ENCODE measurements around the gene ACER2.
"Not testable (repeated sequence)": the region's sequence is repeated elsewhere in the genome, so short reads cannot be mapped to it uniquely, and the experiment has no call there.

The ACER2 gene

GRCh38 chr9:19409401-19410194 lies 789 bp downstream of the ACER2 start:
- no peak for DNase-seq (ENCODE audit: low read depth in 2 of 2)

DNA sequence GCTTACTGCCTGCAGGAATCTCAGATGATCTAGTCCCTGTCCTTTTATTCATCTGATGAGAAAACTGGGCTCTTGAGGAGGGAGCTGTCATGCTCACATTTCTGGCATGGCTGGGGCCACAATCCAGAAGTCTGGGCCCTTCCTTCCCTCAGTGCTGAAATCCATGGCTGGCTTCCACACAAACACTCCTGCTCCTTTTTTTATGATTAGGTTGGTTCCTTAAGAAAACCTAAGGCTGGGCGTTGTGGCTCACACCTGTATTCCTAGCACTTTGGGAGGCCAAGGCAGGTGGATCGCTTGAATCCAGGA lies 1.3 kb downstream of the ACER2 start:
- DNase-seq (ENCODE audit: low read depth in 2 of 2) = no peak

DNA sequence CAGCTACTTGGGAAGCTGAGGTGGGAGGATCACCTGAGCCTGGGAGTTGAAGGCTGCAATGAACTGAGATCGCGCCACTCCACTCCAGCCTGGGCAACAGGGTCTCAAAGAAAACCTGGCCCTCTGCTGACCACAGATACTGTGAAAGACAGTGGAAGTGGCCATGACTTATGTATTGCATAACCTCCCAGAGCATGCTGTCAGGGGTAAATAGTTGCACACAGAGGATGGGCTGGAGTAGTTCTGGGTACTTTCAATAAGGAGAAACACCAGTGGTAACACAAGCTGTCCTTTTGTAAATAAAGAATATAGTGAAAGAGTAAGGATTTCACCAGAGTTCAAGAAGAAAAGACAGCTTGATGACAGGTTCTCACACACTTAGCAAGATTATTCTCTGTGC lies 1.8 kb downstream of the ACER2 start:
- no peak for DNase-seq (ENCODE audit: low read depth in 2 of 2)

DNA sequence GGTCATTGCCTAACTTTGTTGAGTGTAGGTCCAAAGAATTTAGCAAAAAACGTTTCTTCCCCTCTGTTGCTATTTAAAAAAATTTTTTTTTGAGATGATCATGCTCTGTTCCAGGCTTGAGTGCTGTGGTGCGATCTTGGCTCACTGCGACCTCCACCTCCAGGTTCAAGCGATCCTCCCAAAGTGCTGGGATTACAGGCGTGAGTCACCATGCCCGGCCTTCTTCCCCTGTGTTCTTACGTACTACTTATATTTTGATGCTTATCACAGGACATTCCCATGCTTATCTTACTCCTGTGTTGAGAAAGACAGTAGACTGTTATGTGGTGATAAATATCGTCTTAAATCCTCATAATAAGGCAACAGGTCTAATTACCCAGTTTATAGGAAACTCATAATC lies 2.5 kb downstream of the ACER2 start:
- no peak for DNase-seq (ENCODE audit: low read depth in 2 of 2)

DNA sequence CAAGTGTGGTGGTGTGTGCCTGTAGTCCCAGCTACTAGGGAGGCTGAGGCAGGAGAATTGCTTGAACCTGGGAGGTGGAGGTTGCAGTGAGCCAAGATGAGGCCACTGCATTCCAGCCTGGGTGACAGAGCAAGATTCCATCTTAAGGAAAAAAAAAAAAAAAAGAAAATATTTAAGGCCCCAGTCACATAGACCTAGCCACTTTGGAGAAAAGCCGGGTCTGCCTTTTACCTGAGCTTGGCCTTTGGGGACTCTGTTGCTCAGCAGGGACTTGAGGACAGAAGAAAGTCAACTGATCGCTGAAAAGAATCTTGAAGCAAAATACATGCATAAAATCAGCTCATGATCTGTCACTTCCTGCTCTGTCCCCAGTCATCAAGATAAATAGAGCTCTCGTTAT lies 4.6 kb downstream of the ACER2 start:
- DNase-seq (ENCODE audit: low read depth in 2 of 2) = not testable (repeated sequence)

- DNase-seq (ENCODE audit: low read depth in 2 of 2) = no peak
Measured at GRCh38 chr9:19416143-19416542, 7.3 kb downstream of the ACER2 start.

GRCh38 chr9:19420877-19421276 lies 12.1 kb downstream of the ACER2 start:
- no peak for DNase-seq (ENCODE audit: low read depth in 2 of 2)

- no peak for DNase-seq (ENCODE audit: low read depth in 2 of 2)
Measured at GRCh38 chr9:19423163-19423562, 14.4 kb downstream of the ACER2 start.

GRCh38 chr9:19424176-19424779 lies 15.5 kb downstream of the ACER2 start:
- DNase-seq (ENCODE audit: low read depth in 2 of 2) = no peak

GRCh38 chr9:19429595-19429994 lies 20.8 kb downstream of the ACER2 start:
- no peak for DNase-seq (ENCODE audit: low read depth in 2 of 2)

DNA sequence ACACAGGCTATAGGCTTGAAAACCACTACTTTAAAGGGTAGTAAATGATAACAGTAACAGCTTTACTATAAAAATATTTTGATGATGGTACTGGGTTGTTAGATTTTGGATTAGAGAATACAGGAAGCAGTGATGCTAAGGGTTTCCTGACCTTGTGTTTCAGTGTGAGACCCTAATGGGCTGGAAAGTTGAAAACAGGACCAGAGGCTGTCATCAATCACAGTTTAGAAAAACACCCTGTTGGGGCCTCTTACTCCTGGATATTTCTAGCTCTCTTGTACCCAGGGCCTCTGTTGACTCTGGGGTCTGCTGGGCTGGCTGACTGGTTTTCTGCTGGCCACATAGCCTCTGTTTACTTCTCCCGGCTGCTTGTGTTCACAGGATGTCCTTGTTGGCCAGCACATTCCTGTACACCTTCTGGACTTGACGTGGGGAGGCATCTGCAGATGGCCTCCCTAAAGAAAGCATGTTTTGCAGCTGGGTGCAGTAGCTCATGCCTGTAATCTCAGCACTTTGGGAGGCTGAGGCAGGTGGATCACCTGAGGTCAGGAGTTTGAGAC lies 21.5 kb downstream of the ACER2 start:
- DNase-seq (ENCODE audit: low read depth in 2 of 2) = no peak

DNA sequence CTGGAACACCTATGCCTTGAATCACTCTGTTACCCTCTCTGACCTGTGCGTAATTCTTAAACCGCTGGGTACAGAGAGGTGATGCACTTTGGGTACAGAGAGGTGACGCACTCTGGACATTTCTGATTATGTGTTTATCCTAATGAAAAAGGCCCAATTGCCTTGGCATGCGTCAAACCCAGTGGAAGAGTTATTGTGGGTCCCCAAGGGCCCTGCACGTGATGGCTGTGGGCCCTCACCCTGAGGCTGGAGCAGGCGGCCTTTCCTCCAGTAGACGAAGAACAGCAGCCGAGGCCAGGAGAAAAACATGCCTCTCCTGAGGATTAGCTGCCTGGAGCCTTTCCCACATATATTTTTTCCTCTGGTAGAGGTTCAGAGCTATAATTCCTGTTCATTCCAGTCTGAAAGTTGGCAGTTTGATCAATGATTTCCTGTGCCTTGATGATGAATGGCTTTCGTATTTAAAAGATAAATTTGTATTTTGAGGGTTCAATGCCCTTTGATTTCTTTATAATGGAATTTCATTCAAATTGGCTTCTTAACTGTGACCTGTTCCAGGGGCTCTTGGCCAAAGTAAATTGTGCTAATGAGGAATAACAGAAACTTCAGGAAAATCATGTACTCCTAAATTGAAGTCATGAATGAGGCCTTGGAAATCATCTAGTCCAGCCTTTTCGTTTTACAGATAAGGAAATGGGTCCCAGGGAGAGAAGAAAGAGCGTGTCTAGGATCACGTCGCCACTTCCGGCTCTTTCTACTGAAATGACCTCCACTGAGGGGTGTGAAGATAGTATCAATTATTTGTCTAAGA lies 22.8 kb downstream of the ACER2 start:
- DNase-seq (ENCODE audit: low read depth in 2 of 2) = no peak

- DNase-seq (ENCODE audit: low read depth in 2 of 2) = no peak
Measured at GRCh38 chr9:19432473-19432872, 23.7 kb downstream of the ACER2 start.

DNA sequence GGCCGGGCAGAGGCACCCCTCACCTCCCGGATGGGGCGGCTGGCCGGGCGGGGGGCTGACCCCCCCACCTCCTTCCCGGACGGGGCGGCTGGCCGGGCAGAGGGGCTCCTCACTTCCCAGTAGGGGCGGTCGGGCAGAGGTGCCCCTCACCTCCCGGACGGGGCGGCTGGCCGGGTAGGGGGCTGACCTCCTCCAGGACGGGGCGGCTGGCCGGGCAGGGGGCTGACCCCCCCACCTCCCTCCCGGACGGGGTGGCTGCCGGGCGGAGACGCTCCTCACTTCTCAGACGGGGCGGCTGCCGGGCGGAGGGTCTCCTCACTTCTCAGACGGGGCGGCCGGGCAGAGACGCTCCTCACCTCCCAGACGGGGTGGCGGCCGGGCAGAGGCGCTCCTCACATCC lies 24.9 kb downstream of the ACER2 start:
- not testable (repeated sequence) for DNase-seq (ENCODE audit: low read depth in 2 of 2)

DNA sequence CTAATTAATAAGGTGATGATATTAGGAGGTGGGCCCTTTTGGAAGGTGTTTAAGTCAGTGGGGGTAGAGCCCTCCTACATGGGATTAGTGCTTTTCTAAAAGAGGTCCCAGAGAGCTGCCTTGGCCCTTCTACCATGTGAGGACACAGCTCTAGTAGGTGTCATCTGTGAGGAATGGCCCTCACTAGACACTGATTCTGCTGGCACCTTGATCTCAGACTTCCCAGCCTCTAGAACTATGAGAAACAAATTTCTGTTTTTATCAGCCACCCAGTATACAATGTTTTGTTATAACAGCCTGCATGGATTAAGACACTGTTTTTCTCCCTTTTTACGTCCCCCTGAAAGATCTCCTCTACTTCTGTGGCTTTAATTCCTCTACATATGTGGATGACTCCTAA lies 31.6 kb downstream of the ACER2 start:
- no peak for DNase-seq (ENCODE audit: low read depth in 2 of 2)

- DNase-seq (ENCODE audit: low read depth in 2 of 2) = no peak
Measured at GRCh38 chr9:19440823-19441580, 32.2 kb downstream of the ACER2 start.

- DNase-seq (ENCODE audit: low read depth in 2 of 2) = no peak
Measured at GRCh38 chr9:19441730-19442129, 32.9 kb downstream of the ACER2 start.

GRCh38 chr9:19442240-19442639 lies 33.4 kb downstream of the ACER2 start:
- DNase-seq (ENCODE audit: low read depth in 2 of 2) = no peak

DNA sequence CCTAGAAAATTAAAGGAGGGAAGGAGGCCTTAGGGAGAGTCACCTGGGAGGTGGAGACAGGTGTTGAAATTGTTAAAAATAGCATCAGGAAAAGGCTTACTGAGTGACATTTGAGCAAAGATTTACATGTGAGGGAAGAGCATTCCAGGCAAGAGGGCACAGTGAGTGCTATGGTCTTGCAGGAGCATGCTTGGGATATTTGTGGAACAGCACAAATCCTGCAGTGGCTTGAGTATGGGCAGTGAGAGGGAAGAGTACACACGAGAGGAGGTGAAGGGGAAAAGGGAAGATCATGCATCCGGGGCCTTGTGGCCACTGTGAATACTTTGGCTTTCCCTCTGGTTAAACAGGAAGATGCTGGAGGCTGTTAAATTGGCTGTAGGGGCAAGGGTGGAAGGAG lies 36.6 kb downstream of the ACER2 start:
- no peak for DNase-seq (ENCODE audit: low read depth in 2 of 2)

DNA sequence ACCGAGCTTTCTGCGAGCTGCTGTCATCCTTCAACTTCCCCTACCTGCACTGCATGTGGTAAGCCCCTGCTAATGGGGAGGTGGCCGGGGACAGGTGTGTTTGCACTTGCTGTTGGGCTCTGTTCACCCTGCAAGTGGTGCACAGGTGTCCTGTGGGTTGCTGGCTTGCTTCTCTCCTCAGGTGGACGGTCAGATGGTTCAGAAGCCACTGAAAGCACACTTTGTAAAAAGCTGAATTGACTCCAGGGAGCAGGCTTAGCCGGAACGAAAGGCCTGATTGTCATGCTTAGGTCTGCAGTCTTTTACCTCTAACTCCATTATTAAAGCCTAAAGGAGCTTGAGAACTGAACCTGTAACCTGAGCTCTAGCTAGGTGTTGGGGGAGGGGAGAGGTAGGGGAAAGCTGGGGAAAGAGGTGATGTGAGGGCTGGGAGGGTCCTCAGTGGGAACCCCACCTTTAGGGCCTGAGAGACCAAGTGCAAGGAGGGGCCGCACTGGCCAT lies 37.6 kb downstream of the ACER2 start:
- DNase-seq (ENCODE audit: low read depth in 2 of 2) = no peak

DNA sequence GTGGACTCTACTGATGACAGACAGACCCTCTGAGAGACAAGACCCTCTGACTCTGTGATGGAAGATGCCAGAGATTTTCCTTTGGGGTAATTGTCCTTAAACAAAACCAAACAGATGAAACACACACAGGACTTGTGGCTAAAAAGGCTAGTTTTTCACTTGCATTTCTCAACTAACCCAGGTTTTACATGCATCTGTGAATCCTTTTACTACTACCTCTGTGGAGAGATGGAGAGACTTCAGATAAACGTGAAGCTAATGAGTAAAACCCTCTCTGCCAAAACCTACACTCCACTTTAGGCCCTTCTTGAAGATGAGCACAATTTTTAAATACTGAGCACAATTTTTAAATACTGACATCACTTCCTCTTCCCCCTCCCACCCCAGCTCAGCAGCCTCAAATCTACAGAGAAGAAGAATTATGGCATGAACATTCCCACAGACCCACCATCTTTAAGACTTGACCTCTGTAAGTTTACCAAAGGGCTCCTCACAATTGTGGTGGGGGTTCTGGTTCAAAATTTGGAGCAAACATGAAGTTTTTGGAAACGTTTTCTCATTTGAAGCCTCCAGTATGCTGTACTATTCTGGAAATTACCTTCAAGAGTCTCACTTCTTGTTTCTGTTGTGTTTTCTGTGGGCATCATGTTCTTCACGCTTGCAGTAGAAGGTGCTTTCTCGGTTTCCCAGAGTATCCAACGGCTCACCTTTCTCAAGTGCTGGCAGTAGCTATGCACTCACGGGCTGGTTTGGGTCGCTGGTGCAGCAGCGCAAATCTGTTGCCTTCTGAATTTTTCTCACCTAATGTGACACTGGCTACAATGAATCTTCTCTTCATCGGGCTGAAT lies 42.7 kb downstream of the ACER2 start:
- DNase-seq (ENCODE audit: low read depth in 2 of 2) = no peak
